ENCODE data around the gene SUN2.

Gene SUN2

DNA sequence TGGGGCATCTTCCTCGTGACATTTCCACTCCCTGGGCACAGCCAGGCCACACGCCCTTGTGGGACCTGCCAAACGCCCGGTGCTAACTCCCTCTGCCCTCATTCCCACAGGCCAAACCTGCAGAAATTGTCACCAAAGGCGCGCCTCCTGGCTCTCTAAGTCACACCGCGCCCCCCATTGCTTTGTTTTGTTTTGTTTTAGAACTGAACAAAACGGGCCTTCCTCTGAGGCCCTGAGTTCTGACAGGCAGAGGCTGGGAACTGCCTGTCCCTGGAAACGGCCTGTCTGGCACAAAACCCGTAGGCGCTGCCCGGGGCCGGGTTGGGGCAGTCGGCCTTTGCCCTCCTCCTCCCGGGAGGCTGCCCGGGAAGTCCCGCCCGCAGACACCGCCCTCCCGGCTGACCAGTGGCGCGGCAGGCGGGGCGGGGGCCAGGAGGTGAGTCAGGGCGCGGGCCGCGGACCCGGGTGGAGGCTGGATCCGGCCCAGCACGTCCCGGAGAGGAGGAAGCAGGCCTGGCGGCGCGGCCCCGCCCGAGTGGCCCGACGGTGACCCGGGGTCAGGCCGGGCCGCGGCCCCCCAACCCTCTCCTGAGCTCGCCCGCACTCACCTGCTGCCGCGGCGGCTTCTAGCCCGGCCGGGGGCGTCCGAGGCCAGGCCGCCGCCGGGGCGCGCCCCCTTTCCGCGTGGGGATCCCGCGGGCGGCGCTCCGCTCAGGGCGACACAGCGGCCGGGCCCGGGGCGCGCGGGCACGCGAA is 465 bp downstream of the SUN2 start (continued):
- TF ChIP-seq, protein P1, sequence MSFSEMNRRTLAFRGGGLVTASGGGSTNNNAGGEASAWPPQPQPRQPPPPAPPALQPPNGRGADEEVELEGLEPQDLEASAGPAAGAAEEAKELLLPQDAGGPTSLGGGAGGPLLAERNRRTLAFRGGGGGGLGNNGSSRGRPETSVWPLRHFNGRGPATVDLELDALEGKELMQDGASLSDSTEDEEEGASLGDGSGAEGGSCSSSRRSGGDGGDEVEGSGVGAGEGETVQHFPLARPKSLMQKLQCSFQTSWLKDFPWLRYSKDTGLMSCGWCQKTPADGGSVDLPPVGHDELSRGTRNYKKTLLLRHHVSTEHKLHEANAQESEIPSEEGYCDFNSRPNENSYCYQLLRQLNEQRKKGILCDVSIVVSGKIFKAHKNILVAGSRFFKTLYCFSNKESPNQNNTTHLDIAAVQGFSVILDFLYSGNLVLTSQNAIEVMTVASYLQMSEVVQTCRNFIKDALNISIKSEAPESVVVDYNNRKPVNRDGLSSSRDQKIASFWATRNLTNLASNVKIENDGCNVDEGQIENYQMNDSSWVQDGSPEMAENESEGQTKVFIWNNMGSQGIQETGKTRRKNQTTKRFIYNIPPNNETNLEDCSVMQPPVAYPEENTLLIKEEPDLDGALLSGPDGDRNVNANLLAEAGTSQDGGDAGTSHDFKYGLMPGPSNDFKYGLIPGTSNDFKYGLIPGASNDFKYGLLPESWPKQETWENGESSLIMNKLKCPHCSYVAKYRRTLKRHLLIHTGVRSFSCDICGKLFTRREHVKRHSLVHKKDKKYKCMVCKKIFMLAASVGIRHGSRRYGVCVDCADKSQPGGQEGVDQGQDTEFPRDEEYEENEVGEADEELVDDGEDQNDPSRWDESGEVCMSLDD (tag by site-specific recombination; IDR thresholded peaks at IDR 0.05) = no peak; the same call in 1 of the 2 replicates
- TF ChIP-seq TCF7L2 (IDR thresholded peaks at IDR 0.05; ENCODE audit: borderline replicate concordance, low read depth, low read length) = no peak
- TF ChIP-seq ZIC2 (tag by site-specific recombination; IDR thresholded peaks at IDR 0.05) = peak; percentile 61
- no peak for TF ChIP-seq ZBTB44 (tag by site-specific recombination; IDR thresholded peaks at IDR 0.05)
- no peak for TF ChIP-seq ZNF843 (tag by site-specific recombination; IDR thresholded peaks at IDR 0.05)
- TF ChIP-seq ZNF146 (tag by site-specific recombination; IDR thresholded peaks at IDR 0.05) = no peak
- 0 out of 2 replicates have a peak, but pooled peaks have one; percentile 8 for TF ChIP-seq ZFHX2 (tag by site-specific recombination; conservative IDR thresholded peaks at IDR 0.05)
- TF ChIP-seq ZNF514 (tag by site-specific recombination; IDR thresholded peaks at IDR 0.05) = no peak
- TF ChIP-seq ZNF555 (tag by site-specific recombination; conservative IDR thresholded peaks at IDR 0.05) = no peak
- no peak for TF ChIP-seq ZNF621 (tag by site-specific recombination; IDR thresholded peaks at IDR 0.05)
- no peak for TF ChIP-seq ZSCAN4 (tag by site-specific recombination; IDR thresholded peaks at IDR 0.05)
- no peak for TF ChIP-seq ZNF654 (tag by site-specific recombination; IDR thresholded peaks at IDR 0.05; ENCODE audit: low read depth)
- TF ChIP-seq ZNF354C (tag by site-specific recombination; IDR thresholded peaks at IDR 0.05; ENCODE audit: borderline replicate concordance, low read depth) = no peak
- no peak for TF ChIP-seq ZNF274 (IDR thresholded peaks at IDR 0.05; ENCODE audit: low read length)
- no peak for TF ChIP-seq ZNF274 (tag by site-specific recombination; IDR thresholded peaks at IDR 0.05; ENCODE audit: borderline replicate concordance)
- no peak for TF ChIP-seq ZNF837 (tag by site-specific recombination; IDR thresholded peaks at IDR 0.05)
- TF ChIP-seq, protein P2, sequence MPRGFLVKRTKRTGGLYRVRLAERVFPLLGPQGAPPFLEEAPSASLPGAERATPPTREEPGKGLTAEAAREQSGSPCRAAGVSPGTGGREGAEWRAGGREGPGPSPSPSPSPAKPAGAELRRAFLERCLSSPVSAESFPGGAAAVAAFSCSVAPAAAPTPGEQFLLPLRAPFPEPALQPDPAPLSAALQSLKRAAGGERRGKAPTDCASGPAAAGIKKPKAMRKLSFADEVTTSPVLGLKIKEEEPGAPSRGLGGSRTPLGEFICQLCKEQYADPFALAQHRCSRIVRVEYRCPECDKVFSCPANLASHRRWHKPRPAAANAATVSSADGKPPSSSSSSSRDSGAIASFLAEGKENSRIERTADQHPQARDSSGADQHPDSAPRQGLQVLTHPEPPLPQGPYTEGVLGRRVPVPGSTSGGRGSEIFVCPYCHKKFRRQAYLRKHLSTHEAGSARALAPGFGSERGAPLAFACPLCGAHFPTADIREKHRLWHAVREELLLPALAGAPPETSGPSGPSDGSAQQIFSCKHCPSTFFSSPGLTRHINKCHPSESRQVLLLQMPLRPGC (tag by site-specific recombination; IDR thresholded peaks at IDR 0.05) = no peak
- no peak for TF ChIP-seq SCRT2 (tag by site-specific recombination; IDR thresholded peaks at IDR 0.05)
- no peak for TF ChIP-seq ZNF518A (tag by site-specific recombination; conservative IDR thresholded peaks at IDR 0.05; ENCODE audit: low read depth)
- TF ChIP-seq ZNF521 (tag by site-specific recombination; IDR thresholded peaks at IDR 0.05) = no peak
- no peak for TF ChIP-seq ZBTB48 (tag by site-specific recombination; IDR thresholded peaks at IDR 0.05)
- TF ChIP-seq ZNF16 (tag by site-specific recombination; IDR thresholded peaks at IDR 0.05; ENCODE audit: low read depth) = no peak
- no peak for TF ChIP-seq ZNF677 (tag by site-specific recombination; IDR thresholded peaks at IDR 0.05)
- no peak for TF ChIP-seq ZNF580 (tag by site-specific recombination; IDR thresholded peaks at IDR 0.05)
- TF ChIP-seq ZNF626 (tag by site-specific recombination; IDR thresholded peaks at IDR 0.05) = no peak
- TF ChIP-seq ZNF426 (tag by site-specific recombination; IDR thresholded peaks at IDR 0.05) = no peak

Data from HEK293 (cell line).